ENCODE data around the gene DCLRE1C.

GRCh38 chr10:14909101-14909500 is 44.8 kb downstream of the DCLRE1C start:
- no peak for TF ChIP-seq POLR2AphosphoS5 (IDR thresholded peaks at IDR 0.05; ENCODE audit: borderline replicate concordance, low read depth, low read length)
- TF ChIP-seq EZH2 (IDR thresholded peaks at IDR 0.05), result no peak
- TF ChIP-seq FOXP2 (optimal IDR thresholded peaks at IDR 0.05; ENCODE audit: control extremely low read depth, extremely low read length, insufficient read depth), result no peak

Measured in SK-N-MC (cell line).